NCI-H524 (cell line): ENCODE measurements around the gene ITGA7.

Experiments
- DNase-seq, 2 experiments: peaks; one replicate each; lab custom pipeline; 2025; lab: John Stamatoyannopoulos, UW

The ITGA7 gene

GRCh38 chr12:55699471-55700055 lies 8.1 kb downstream of the ITGA7 start:
- DNase-seq = no peak

- DNase-seq = no peak
These were observed 8.7 kb downstream of the ITGA7 start for GRCh38 chr12:55698965-55699364.

- no peak for DNase-seq
These were observed 9.3 kb downstream of the ITGA7 start for GRCh38 chr12:55698241-55698955.

DNA sequence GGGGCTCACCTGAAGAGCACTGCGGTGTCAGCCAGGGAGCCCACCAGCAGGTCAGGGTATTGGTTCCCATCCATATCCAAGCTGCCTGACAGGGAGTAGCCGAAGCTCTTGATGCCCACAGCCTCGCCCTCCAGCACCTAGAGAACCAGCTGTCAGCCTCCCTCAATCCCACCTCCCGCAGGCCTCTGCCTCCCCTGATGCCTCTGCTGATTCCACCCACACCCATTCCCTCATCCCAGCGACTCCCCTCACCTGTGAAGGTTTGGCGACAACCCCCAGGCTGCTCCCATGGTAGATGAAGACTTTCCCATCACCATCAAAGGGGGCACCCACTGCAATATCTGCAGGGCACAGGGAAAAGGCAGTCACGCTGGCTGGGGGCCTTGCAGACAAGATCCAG lies 10.0 kb downstream of the ITGA7 start:
- DNase-seq = no peak

DNA sequence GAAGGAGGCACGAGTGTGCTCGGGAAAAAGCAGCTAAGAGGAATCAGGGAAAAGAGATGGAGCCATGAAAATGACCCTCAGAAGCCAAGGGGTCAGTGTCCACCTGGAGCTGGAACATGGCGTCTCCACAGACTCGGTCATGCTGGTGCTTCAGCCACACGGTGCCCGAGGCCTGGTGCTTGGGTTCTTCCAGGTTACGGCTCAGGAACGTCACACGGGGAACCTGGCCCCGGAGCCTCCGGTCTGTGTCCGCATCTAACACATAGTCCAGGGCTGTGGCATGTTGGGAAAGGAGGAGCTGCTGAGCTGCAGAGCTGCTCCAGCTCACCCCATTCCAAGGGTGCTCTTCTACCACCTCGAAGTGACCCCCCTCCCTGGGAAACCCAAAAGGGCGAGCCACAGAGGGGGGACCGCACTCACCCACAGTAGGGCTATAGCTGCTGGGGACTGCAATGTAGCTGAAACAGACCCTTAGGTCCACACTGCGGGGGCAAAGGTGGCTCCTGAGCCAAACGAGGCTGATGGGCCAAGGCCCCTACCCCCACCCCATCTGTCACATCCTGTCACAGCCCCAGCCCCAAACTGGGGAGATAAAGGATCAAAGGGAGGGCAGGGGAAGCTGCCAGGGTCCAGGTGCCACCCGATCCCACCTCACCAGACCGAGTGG lies 10.8 kb downstream of the ITGA7 start:
- no peak for DNase-seq

DNA sequence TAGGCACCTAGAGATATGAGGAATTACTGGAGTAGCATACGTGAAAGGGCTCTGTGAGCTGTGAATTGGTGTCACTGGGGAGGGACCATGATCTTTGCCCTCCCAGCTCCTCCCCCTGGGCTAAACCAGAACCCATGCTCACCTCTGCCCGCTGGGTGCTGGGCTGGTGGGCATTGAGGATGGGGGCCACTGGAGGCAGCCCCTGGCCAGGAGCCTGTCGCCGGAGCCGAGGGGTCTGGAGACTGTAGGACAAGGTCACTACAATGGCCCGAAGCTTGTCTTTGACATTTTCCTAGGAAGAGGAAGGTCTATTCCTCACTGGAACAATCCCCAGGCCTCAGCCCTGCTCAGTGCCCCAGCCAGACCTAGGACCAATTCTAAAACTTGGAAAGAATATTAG lies 11.6 kb downstream of the ITGA7 start:
- no peak for DNase-seq

GRCh38 chr12:55695349-55695748 lies 12.4 kb downstream of the ITGA7 start:
- no peak for DNase-seq

DNA sequence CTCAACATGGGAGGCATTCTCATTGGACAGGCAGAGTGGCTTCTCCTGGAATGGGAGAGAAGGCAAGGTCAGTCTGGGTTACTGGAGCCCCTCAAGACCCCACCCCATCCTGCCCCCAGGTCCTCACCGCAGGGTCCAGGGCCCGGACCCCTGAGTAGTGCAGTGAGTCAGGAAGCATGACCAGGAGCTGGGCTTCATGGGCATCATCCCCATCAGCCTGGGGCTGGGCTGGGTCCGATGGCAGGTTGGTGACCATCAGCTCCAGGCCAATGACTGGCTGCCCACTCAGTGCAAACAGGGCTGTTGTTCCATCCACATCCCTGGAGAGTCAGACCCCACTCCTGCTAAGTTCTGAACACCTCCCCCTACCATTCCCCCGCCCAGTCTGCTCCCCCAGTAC lies 13.1 kb downstream of the ITGA7 start:
- no peak for DNase-seq

- no peak for DNase-seq
These were observed 13.6 kb downstream of the ITGA7 start for GRCh38 chr12:55694188-55694515.

- DNase-seq = no peak
These were observed 14.1 kb downstream of the ITGA7 start for GRCh38 chr12:55693323-55694187.

- no peak for DNase-seq
These were observed 14.9 kb downstream of the ITGA7 start for GRCh38 chr12:55692631-55693322.

DNA sequence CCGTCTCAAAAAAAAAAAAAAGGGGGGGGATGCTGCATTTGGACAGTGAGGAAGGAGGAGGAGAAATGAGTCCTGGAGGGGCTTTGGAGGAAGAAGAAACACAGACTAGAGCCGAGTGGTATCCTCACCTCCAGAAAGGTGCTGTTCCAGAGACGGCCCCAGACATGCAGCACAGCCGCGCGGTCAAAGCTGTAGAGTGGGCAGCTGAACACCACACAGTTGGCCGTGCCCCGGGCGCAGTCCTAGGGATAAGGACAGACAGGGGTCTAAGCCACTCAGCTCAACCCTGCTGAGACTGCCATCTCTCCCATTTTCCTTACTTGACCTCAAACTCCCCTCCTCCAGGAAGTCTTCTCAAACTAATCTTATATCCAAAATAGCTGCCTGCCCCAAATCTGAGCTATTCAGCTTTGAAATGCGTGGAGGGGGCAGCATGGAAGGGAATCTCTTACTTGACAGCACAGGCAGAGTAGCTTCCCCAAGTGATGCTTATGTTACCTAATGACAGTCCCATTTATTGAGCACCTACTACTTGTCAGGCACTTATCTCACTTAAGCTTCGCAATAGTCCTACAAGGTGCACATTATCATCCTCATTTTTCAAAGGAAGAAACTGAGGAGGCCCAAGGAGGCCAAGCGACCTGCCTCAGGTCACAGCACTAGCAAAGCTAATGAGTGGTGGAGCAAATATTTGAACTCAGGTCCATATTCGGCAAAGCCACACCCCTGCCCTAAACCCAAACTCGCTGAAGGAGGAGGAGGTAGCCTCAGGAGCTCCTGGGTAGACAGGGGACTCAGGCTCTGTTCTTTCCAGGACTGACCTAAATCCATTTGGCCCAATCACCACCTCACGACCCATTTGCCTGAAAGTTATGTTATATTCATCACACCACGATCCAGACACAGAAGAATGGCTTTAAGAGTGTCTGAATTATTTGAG lies 18.7 kb downstream of the ITGA7 start:
- no peak for DNase-seq

DNA sequence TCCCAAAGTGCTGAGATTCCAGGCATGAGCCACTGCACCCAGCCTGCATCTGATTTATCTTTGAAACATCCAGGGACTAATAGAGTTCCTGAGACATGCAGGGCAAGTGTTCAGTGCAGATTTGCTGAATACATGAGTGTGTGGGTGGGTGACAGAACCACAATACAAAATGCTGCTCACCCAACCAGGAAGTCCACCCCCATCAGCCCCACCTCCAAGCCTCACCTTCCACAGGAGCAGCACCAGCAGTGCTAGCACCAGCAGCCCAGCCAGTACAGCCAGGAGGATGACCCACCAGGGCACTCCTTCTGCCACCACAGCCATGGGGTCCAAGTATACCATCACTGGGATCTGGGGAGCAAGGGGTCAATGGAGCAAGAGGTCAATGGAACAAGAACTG lies 20.0 kb downstream of the ITGA7 start:
- no peak for DNase-seq

DNA sequence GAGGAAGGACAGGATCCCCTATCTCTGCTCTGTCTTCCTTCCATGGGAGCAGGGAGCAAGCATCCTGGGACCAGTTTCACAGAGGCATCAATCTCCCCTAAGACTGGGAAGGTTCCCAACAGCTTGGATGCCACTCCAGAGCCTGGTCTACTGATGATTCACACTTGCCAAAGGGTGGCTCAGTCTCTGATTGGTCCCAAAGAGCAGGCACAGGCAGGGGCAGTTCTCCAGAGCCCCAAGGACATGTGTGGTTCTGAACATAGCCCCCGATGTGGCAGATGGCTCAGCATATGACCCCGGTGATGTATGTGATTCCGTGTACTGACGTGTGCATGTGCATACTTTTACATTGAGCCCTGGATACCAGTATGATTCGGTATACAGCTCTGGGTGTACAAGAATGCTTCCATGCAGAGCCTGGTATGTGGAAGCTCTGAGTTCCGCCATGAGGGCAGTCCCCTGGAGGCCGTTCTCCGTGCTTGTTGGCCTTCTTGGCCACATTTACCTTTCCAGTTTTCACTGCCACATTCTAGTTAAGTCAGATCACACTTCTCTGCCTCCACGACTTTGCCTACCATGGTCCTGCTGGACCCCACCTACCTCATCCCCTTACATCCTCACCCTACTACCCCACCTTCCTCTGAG lies 21.2 kb downstream of the ITGA7 start:
- no peak for DNase-seq

- no peak for DNase-seq
These were observed 22.0 kb downstream of the ITGA7 start for GRCh38 chr12:55685671-55686070.

DNA sequence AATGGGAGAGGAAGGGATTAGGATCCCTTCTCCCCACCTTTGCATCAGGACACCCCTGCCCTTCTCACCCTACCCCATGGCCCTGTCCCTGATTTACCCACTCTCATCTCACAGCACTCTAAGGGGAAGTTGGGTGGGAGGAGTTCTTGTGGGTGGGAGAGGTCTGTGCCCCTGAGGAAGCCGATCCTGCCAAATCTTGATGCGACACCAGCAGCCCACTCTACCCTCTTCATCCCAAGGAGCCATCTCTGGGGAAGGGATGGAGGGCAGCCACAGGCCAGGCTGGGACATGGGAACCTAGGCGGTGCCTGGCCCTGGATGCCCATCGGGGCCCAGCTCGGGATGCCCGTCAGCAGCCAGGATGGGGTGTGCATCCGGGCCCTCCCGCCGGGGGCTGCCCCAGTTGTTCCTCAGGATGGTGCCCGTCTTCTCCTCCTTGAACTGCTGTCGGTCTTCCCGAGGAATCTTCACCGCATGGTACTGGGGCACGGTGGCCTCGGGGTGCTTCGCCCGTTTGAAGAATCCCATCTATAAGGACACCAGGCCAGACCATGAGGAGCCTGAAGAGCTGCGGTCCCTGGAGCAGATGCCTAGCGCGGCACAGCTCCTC lies 22.8 kb downstream of the ITGA7 start:
- no peak for DNase-seq

DNA sequence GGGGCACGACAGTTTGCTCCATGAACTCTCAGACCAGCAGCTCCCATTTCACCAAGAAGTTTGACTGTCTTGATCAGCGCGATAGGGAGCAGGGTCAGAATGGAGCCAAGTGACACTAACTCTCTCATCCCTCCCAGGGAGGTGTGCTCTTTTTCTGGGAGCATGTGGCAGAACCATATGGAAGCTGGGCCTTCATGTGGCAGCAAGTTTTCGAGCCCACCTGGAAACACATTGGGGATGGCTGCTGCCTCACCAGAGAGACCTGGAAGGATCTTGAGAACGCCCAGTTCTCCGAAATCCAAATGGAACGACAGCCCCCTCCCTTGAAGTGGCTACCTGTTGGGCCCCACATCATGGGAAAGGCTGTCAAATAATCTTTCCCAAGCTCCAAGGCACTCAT lies 24.0 kb downstream of the ITGA7 start:
- DNase-seq = no peak

DNA sequence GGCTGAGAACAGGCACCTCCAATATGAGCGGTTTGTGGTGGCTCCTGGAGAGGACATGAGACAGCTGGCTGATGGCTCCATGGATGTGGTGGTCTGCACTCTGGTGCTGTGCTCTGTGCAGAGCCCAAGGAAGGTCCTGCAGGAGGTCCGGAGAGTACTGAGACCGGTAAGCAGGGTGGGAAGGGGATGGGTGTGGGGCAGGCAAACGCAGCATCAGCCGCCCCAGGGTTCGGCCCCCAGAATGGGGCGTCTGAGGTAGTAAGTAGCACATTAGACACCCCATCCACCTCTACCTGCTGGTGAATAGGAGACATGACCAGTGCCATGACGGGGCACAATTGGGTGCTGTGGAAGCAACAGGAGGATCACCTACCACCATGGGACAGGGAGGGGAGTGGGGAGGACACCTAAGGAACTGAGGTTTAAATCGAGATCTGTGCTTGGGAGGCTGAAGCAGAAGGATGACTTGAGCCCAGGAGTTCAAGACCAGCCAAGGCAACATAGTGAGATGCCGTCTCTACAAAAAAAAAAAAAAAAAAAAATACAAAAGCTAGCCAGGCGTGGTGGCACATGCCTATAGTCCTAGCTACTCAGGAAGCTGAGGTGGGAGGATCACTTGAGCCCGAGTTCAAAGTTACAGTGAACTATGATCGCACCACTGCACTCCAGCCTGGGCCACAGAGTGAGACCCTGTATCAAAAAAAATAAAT lies 25.5 kb downstream of the ITGA7 start:
- DNase-seq = no peak
